ENCODE measurements around the gene ADAMTSL1. TPM values are rescaled to one million over a fixed set of nuclear protein-coding genes. Genes with fewer than 3 reads are reported as not detected.

The ADAMTSL1 gene
- total RNA-seq, 4 donors from 2014 or later: 13.3 to 39.7 (median 27.2) TPM

- no peaks in the 10 kb centered on the region for H3K36me3 ChIP-seq
- H3K27ac ChIP-seq: no peak overlapping the region
- intact Hi-C loops (cut with DNase I; ENCODE audit: low total_unique reads): no loop called here
- H3K9me3 ChIP-seq: no peaks in the 10 kb centered on the region
- H3K4me1 ChIP-seq: no peaks in the 10 kb centered on the region
- no peak for DNase-seq
- H3K27me3 ChIP-seq: no peaks in the 10 kb centered on the region
- in situ Hi-C loops (cut with MboI; ENCODE audit: low pct_ligation_motif_present in 1 of 4, low pct_unique_long_range_greater_than_20kb in 1 of 4, low sequenced_read_pairs in 3 of 4): no loop called here
- 70 to 76% methylated on average over 2 to 4 of the region's 4 CpGs for WGBS, 2 donors (ENCODE audit: low coverage in 1 of 2)
- no peak for TF ChIP-seq POLR2A (IDR thresholded peaks at IDR 0.05)
- no peak for TF ChIP-seq POLR2AphosphoS5 (IDR thresholded peaks at IDR 0.05)
- no peak for TF ChIP-seq CTCF (IDR thresholded peaks at IDR 0.05)
- TF ChIP-seq EP300 (IDR thresholded peaks at IDR 0.05; ENCODE audit: low read depth): no peak
- H3K4me3 ChIP-seq: no peak overlapping the region
Observed at GRCh38 chr9:18623221-18624079, 149.5 kb downstream of the ADAMTSL1 start.

DNA sequence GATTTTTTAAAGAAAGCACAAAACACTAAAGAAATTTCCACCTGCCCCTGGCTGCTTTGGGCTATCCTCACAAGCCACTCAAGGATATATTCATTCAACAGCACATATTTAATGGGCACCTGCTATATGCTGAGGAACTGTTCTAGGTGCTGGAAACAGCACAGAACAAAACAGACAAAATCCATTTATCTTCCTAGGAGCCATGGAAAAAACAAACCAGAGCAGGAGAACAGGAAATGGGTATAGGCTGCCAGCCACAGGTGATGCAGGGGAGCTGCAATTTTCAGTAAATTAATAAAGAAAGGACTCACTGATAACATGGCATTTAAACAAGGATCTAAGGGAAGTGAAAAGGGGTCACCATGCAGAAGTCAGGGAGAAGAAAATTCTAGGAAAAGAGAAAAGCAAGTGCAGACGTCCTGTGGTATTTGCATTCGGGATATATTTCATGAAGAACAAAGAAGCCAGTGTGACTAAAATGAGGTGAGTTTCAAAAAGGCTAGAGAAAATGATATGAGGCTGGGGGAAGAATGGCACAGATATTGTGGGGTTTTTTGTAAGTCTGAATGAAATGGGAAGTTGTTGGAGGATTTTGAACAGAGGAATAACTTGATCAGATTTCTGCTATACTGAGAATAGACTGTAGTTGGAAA, 152.2 kb downstream of the ADAMTSL1 start:
- Histone ChIP-seq H3K4me3 (no peak overlapping the region), H3K4me1 (no peaks in the 10 kb centered on the region), H3K36me3 (no peaks in the 10 kb centered on the region), H3K27ac (no peak overlapping the region), H3K27me3 (no peaks in the 10 kb centered on the region), H3K9me3 (no peaks in the 10 kb centered on the region)
- TF ChIP-seq CTCF (IDR thresholded peaks at IDR 0.05) (no peak), POLR2A (IDR thresholded peaks at IDR 0.05) (no peak), POLR2AphosphoS5 (IDR thresholded peaks at IDR 0.05) (no peak), EP300 (IDR thresholded peaks at IDR 0.05; ENCODE audit: low read depth) (no peak)
- WGBS, 2 donors (ENCODE audit: low coverage in 1 of 2): 83 to 90% methylated on average over 2 of the region's 2 CpGs
- no peak for DNase-seq
- intact Hi-C loops (cut with DNase I; ENCODE audit: low total_unique reads) (no loop called here), in situ Hi-C loops (cut with MboI; ENCODE audit: low pct_ligation_motif_present in 1 of 4, low pct_unique_long_range_greater_than_20kb in 1 of 4, low sequenced_read_pairs in 3 of 4) (no loop called here)

- Histone ChIP-seq H3K27me3 (no peaks in the 10 kb centered on the region), H3K4me1 (peaks cover 0 to 10% (median 3%) of the 10 kb centered on the region in 4 donors), H3K9me3 (no peaks in the 10 kb centered on the region), H3K4me3 (no peak overlapping the region), H3K36me3 (no peaks in the 10 kb centered on the region), H3K27ac (no peak overlapping the region)
- TF ChIP-seq POLR2AphosphoS5 (IDR thresholded peaks at IDR 0.05): no peak
- TF ChIP-seq POLR2A (IDR thresholded peaks at IDR 0.05): no peak
- no peak for TF ChIP-seq CTCF (IDR thresholded peaks at IDR 0.05)
- no peak for TF ChIP-seq EP300 (IDR thresholded peaks at IDR 0.05; ENCODE audit: low read depth)
- DNase-seq: no peak
- intact Hi-C loops (cut with DNase I; ENCODE audit: low total_unique reads): no loop called here
- 86 to 91% methylated on average over 1 of the region's 1 CpG for WGBS, 2 donors (ENCODE audit: low coverage in 1 of 2)
- in situ Hi-C loops (cut with MboI; ENCODE audit: low pct_ligation_motif_present in 1 of 4, low pct_unique_long_range_greater_than_20kb in 1 of 4, low sequenced_read_pairs in 3 of 4): no loop called here
Observed at GRCh38 chr9:18629136-18629535, 155.2 kb downstream of the ADAMTSL1 start.

GRCh38 chr9:18632632-18633403, 158.9 kb downstream of the ADAMTSL1 start:
- no peak for TF ChIP-seq CTCF (IDR thresholded peaks at IDR 0.05)
- peak in 1 of 3 donors; percentile 38 for TF ChIP-seq POLR2AphosphoS5 (IDR thresholded peaks at IDR 0.05)
- in situ Hi-C loops (cut with MboI; ENCODE audit: low pct_ligation_motif_present in 1 of 4, low pct_unique_long_range_greater_than_20kb in 1 of 4, low sequenced_read_pairs in 3 of 4): no loop called here
- no peaks in the 10 kb centered on the region for H3K27me3 ChIP-seq
- intact Hi-C loops (cut with DNase I; ENCODE audit: low total_unique reads): no loop called here
- no peaks in the 10 kb centered on the region for H3K9me3 ChIP-seq
- no peaks in the 10 kb centered on the region for H3K36me3 ChIP-seq
- no peak for DNase-seq
- no peak overlapping the region for H3K4me3 ChIP-seq
- WGBS, 2 donors (ENCODE audit: low coverage in 1 of 2): 52 to 83% methylated on average over 1 to 5 of the region's 5 CpGs
- H3K27ac ChIP-seq: peak overlapping the region; percentile 29 to 31 (median 30)
- peaks cover 0 to 10% (median 3%) of the 10 kb centered on the region in 4 donors for H3K4me1 ChIP-seq

All from transverse colon (tissue), 4 donors.